ENCODE data around the gene WDR7.

- TF ChIP-seq CTCF (IDR thresholded peaks at IDR 0.05) (no peak), POLR2A (IDR thresholded peaks at IDR 0.05) (no peak), POLR2AphosphoS5 (IDR thresholded peaks at IDR 0.05) (no peak)
Measured at GRCh38 chr18:56747857-56748256, 96.7 kb downstream of the WDR7 start.

Measured in gastroesophageal sphincter (tissue), 3 donors.